ENCODE data around the gene NBPF1. TPM values are rescaled to one million over a fixed set of nuclear protein-coding genes. Genes with fewer than 3 reads are reported as not detected.
A peak's percentile ranks its signal among the peaks of the same experiment; 100 is the strongest.
"Not testable (repeated sequence)": the region's sequence is repeated elsewhere in the genome, so short reads cannot be mapped to it uniquely, and the experiment has no call there.

Gene NBPF1
- total and polyA plus RNA-seq, 9 of the 15 experiments (the other 6 are each of a cell fraction or from before 2014, with no cell fraction given), result 5.2 to 42.6 (median 24.1) TPM

GRCh38 chr1:16532235-16532991 lies 81.0 kb downstream of the NBPF1 start:
- H4K20me1 ChIP-seq (replicated peaks; ENCODE audit: control insufficient read depth, insufficient read depth, low read length); H3K79me2 ChIP-seq (ENCODE audit: control insufficient read depth, insufficient read depth, low read length); DNase-seq (ENCODE audit: extremely low read depth in 1 of 4, low spot score in 3 of 4); intact Hi-C loops (cut with micrococcal nuclease); H3K4me1 ChIP-seq (replicated peaks in 1 of 2; ENCODE audit: control insufficient read depth in 2 of 2, insufficient read depth in 2 of 2, low read length in 2 of 2); H3K27ac ChIP-seq (ENCODE audit: extremely low read depth, low read depth, low read length); FAIRE-seq; BruUV-seq (replicated peaks); H3K4me2 ChIP-seq (ENCODE audit: insufficient read depth, low read length); H3K27me3 ChIP-seq (ENCODE audit: control insufficient read depth in 2 of 2, insufficient read depth in 2 of 2, low read length in 2 of 2); H3K4me3 ChIP-seq; in situ Hi-C loops (cut with MboI); CTCF ChIA-PET (ENCODE audit: low intra/inter-chr PET ratio); ATAC-seq; H3K36me3 ChIP-seq (ENCODE audit: control insufficient read depth, insufficient read depth, low read length); POLR2A ChIA-PET; H3K9me1 ChIP-seq (ENCODE audit: control insufficient read depth, insufficient read depth, low read length); H3K9ac ChIP-seq (ENCODE audit: insufficient read depth in 1 of 2, low read depth in 2 of 2, low read length in 2 of 2); H2AFZ ChIP-seq (ENCODE audit: low read depth, low read length); H3K9me3 ChIP-seq (replicated peaks; ENCODE audit: control insufficient read depth, insufficient read depth, low read depth, low read length): not testable (repeated sequence)
- 68% methylated on average over 25 of the region's 32 CpGs for WGBS (ENCODE audit: insufficient coverage, low coverage, missing lambda C conversion rate)

GRCh38 chr1:16528338-16528737 lies 85.0 kb downstream of the NBPF1 start:
- intact Hi-C loops (cut with micrococcal nuclease), result not testable (repeated sequence)
- 5% methylated on average over 3 of the region's 3 CpGs for WGBS (ENCODE audit: insufficient coverage, low coverage, missing lambda C conversion rate)
- TF ChIP-seq, protein P1, sequence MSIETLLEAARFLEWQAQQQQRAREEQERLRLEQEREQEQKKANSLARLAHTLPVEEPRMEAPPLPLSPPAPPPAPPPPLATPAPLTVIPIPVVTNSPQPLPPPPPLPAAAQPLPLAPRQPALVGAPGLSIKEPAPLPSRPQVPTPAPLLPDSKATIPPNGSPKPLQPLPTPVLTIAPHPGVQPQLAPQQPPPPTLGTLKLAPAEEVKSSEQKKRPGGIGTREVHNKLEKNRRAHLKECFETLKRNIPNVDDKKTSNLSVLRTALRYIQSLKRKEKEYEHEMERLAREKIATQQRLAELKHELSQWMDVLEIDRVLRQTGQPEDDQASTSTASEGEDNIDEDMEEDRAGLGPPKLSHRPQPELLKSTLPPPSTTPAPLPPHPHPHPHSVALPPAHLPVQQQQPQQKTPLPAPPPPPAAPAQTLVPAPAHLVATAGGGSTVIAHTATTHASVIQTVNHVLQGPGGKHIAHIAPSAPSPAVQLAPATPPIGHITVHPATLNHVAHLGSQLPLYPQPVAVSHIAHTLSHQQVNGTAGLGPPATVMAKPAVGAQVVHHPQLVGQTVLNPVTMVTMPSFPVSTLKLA (conservative IDR thresholded peaks at IDR 0.05), result 0 out of 4 replicates have a peak, but pooled peaks of 1 of the 2 experiments have one; percentile 18
- peak; percentile 54 to 59; a peak in 2 of 4 replicates for TF ChIP-seq KDM1A (IDR thresholded peaks at IDR 0.05)

GRCh38 chr1:16525769-16526168 lies 87.6 kb downstream of the NBPF1 start:
- H3K9me1 ChIP-seq (ENCODE audit: control insufficient read depth, insufficient read depth, low read length); POLR2A ChIA-PET; in situ Hi-C loops (cut with MboI); H4K20me1 ChIP-seq (replicated peaks; ENCODE audit: control insufficient read depth, insufficient read depth, low read length); H3K27ac ChIP-seq (ENCODE audit: extremely low read depth, low read depth, low read length); intact Hi-C loops (cut with micrococcal nuclease); H2AFZ ChIP-seq (ENCODE audit: low read depth, low read length); FAIRE-seq; H3K9ac ChIP-seq (ENCODE audit: insufficient read depth in 1 of 2, low read depth in 2 of 2, low read length in 2 of 2); H3K36me3 ChIP-seq (ENCODE audit: control insufficient read depth, insufficient read depth, low read length); H3K4me2 ChIP-seq (ENCODE audit: insufficient read depth, low read length); H3K27me3 ChIP-seq (ENCODE audit: control insufficient read depth in 2 of 2, insufficient read depth in 2 of 2, low read length in 2 of 2); DNase-seq (ENCODE audit: extremely low read depth in 1 of 4, low spot score in 3 of 4); H3K9me3 ChIP-seq (replicated peaks; ENCODE audit: control insufficient read depth, insufficient read depth, low read depth, low read length); H3K4me1 ChIP-seq (replicated peaks in 1 of 2; ENCODE audit: control insufficient read depth in 2 of 2, insufficient read depth in 2 of 2, low read length in 2 of 2); ATAC-seq; H3K79me2 ChIP-seq (ENCODE audit: control insufficient read depth, insufficient read depth, low read length); H3K4me3 ChIP-seq; CTCF ChIA-PET (ENCODE audit: low intra/inter-chr PET ratio); BruUV-seq (replicated peaks): not testable (repeated sequence)

More at GRCh38 chr1:16528338-16528737, 85.0 kb downstream of the NBPF1 start:
- H3K9me1 ChIP-seq (ENCODE audit: control insufficient read depth, insufficient read depth, low read length); DNase-seq (ENCODE audit: extremely low read depth in 1 of 4, low spot score in 3 of 4); H3K4me2 ChIP-seq (ENCODE audit: insufficient read depth, low read length); H3K27me3 ChIP-seq (ENCODE audit: control insufficient read depth in 2 of 2, insufficient read depth in 2 of 2, low read length in 2 of 2); BruUV-seq (replicated peaks); H3K4me1 ChIP-seq (replicated peaks in 1 of 2; ENCODE audit: control insufficient read depth in 2 of 2, insufficient read depth in 2 of 2, low read length in 2 of 2); H3K9me3 ChIP-seq (replicated peaks; ENCODE audit: control insufficient read depth, insufficient read depth, low read depth, low read length); H3K27ac ChIP-seq (ENCODE audit: extremely low read depth, low read depth, low read length); FAIRE-seq; H3K9ac ChIP-seq (ENCODE audit: insufficient read depth in 1 of 2, low read depth in 2 of 2, low read length in 2 of 2); H4K20me1 ChIP-seq (replicated peaks; ENCODE audit: control insufficient read depth, insufficient read depth, low read length); H3K79me2 ChIP-seq (ENCODE audit: control insufficient read depth, insufficient read depth, low read length); in situ Hi-C loops (cut with MboI); ATAC-seq; H3K36me3 ChIP-seq (ENCODE audit: control insufficient read depth, insufficient read depth, low read length); CTCF ChIA-PET (ENCODE audit: low intra/inter-chr PET ratio); H3K4me3 ChIP-seq; H2AFZ ChIP-seq (ENCODE audit: low read depth, low read length): not testable (repeated sequence)
- POLR2A ChIA-PET, result interaction anchor here (0.7 kb wide), 1 partner anchor 803 kb away, joined by 3 read pairs; no protein-coding TSS in a partner anchor
